Body of pancreas (tissue), 4 donors: Measurements from ENCODE around the gene ADTRP.

Source experiments
- CTCF ChIP-seq, 7 experiments: fragments of 450-650 bp in 4 of 7; fragments of 200-600 bp in 3 of 7; sonication (generic) in 3 of 7; IDR thresholded peaks; one replicate each; pipeline ENCODE4 v1.5.1; 2016 to 2019; ENCODE audit warnings: antibody characterized with exemption in 7 of 7
- POLR2A ChIP-seq, 3 donors: fragments of 450-650 bp; IDR thresholded peaks; one replicate each; pipeline ENCODE4 v1.6.1; 2016; ENCODE audit warnings: antibody characterized with exemption in 3 of 3, mild to moderate bottlenecking in 2 of 3

GRCh38 chr6:11685481-11686093 is 93.0 kb downstream of the ADTRP start:
- TF ChIP-seq CTCF (IDR thresholded peaks at IDR 0.05), result no peak
- no peak for TF ChIP-seq POLR2A (IDR thresholded peaks at IDR 0.05)
